Stomach smooth muscle (tissue), 2 donors: ENCODE data around the gene ATP11A.

Experiments
- H3K27ac ChIP-seq: one replicate; pipeline ENCODE4 v1.7.0; 2013; ENCODE audit warnings: mild to moderate bottlenecking, low read length, inconsistent platforms
- H3K27me3 ChIP-seq, 2 donors: one replicate each; pipeline ENCODE4 v1.7.0; 2013; ENCODE audit warnings: low read length in 2 of 2; ENCODE audit not compliant: insufficient read depth in 2 of 2, control insufficient read depth in 1 of 2
- H3K36me3 ChIP-seq, 2 donors: one replicate each; pipeline ENCODE4 v1.7.0; 2013; ENCODE audit warnings: low read length in 2 of 2; ENCODE audit not compliant: control insufficient read depth in 2 of 2, insufficient read depth in 2 of 2
- H3K4me1 ChIP-seq: one replicate; pipeline ENCODE4 v1.7.0; 2013; ENCODE audit warnings: low read length; ENCODE audit not compliant: control insufficient read depth, insufficient read depth
- H3K4me3 ChIP-seq, 2 donors: one replicate each; pipeline ENCODE4 v1.7.0; 2013; ENCODE audit warnings: low read length in 2 of 2
- H3K9ac ChIP-seq, 2 donors: one replicate each; pipeline ENCODE4 v1.7.0; 2013; ENCODE audit warnings: low read length in 2 of 2, mild to moderate bottlenecking in 1 of 2
- H3K9me3 ChIP-seq, 2 donors: one replicate each; pipeline ENCODE4 v1.7.0; 2013; ENCODE audit warnings: low read length in 2 of 2; ENCODE audit not compliant: control insufficient read depth in 2 of 2
- donor health status: healthy.
- donor health status: Pancreatic carcinoma.

The ATP11A gene

GRCh38 chr13:112693831-112694497, 4.1 kb downstream of the ATP11A start:
- no peak overlapping the region for H3K27ac ChIP-seq
- H3K36me3 ChIP-seq: no peaks in the 10 kb centered on the region
- H3K4me1 ChIP-seq: peaks cover 47% of the 10 kb centered on the region
- H3K9me3 ChIP-seq: no peaks in the 10 kb centered on the region
- H3K27me3 ChIP-seq: no peaks in the 10 kb centered on the region
- peak overlapping the region in 1 of 2 donors; percentile 4 for H3K4me3 ChIP-seq
- H3K9ac ChIP-seq: peak overlapping the region in 1 of 2 donors; percentile 29

- Histone ChIP-seq H3K9ac (no peak overlapping the region), H3K4me1 (peaks cover 40% of the 10 kb centered on the region), H3K27me3 (no peaks in the 10 kb centered on the region), H3K27ac (no peak overlapping the region), H3K36me3 (no peaks in the 10 kb centered on the region), H3K4me3 (no peak overlapping the region), H3K9me3 (no peaks in the 10 kb centered on the region)
Measured at GRCh38 chr13:112695121-112695520, 5.3 kb downstream of the ATP11A start.

- Histone ChIP-seq H3K27ac (no peak overlapping the region), H3K9me3 (no peaks in the 10 kb centered on the region), H3K9ac (no peak overlapping the region), H3K36me3 (no peaks in the 10 kb centered on the region), H3K4me1 (peaks cover 34% of the 10 kb centered on the region), H3K27me3 (no peaks in the 10 kb centered on the region), H3K4me3 (no peak overlapping the region)
Measured at GRCh38 chr13:112696001-112696868, 6.4 kb downstream of the ATP11A start.

GRCh38 chr13:112696869-112697465, 7.1 kb downstream of the ATP11A start:
- Histone ChIP-seq H3K4me1 (peaks cover 27% of the 10 kb centered on the region), H3K9ac (no peak overlapping the region), H3K4me3 (no peak overlapping the region), H3K27ac (no peak overlapping the region), H3K27me3 (no peaks in the 10 kb centered on the region), H3K9me3 (no peaks in the 10 kb centered on the region), H3K36me3 (no peaks in the 10 kb centered on the region)

- Histone ChIP-seq H3K27me3 (no peaks in the 10 kb centered on the region), H3K4me1 (peaks cover 21% of the 10 kb centered on the region), H3K36me3 (no peaks in the 10 kb centered on the region), H3K27ac (no peak overlapping the region), H3K9ac (no peak overlapping the region), H3K9me3 (no peaks in the 10 kb centered on the region), H3K4me3 (no peak overlapping the region)
Measured at GRCh38 chr13:112697756-112698655, 8.2 kb downstream of the ATP11A start.

- H3K9me3 ChIP-seq: no peaks in the 10 kb centered on the region
- peaks cover 10% of the 10 kb centered on the region for H3K4me1 ChIP-seq
- H3K27ac ChIP-seq: no peak overlapping the region
- H3K4me3 ChIP-seq: no peak overlapping the region
- H3K36me3 ChIP-seq: no peaks in the 10 kb centered on the region
- H3K27me3 ChIP-seq: no peaks in the 10 kb centered on the region
- H3K9ac ChIP-seq: no peak overlapping the region
Measured at GRCh38 chr13:112699322-112699918, 9.6 kb downstream of the ATP11A start.

- Histone ChIP-seq H3K9me3 (no peaks in the 10 kb centered on the region), H3K27ac (no peak overlapping the region), H3K36me3 (no peaks in the 10 kb centered on the region), H3K27me3 (no peaks in the 10 kb centered on the region), H3K9ac (no peak overlapping the region), H3K4me3 (no peak overlapping the region), H3K4me1 (peaks cover 8% of the 10 kb centered on the region)
Measured at GRCh38 chr13:112700291-112701060, 10.6 kb downstream of the ATP11A start.

GRCh38 chr13:112702341-112702985, 12.6 kb downstream of the ATP11A start:
- H3K4me1 ChIP-seq: peaks cover 8% of the 10 kb centered on the region
- no peaks in the 10 kb centered on the region for H3K36me3 ChIP-seq
- no peak overlapping the region for H3K4me3 ChIP-seq
- no peaks in the 10 kb centered on the region for H3K27me3 ChIP-seq
- no peaks in the 10 kb centered on the region for H3K9me3 ChIP-seq
- no peak overlapping the region for H3K27ac ChIP-seq
- H3K9ac ChIP-seq: no peak overlapping the region

- no peaks in the 10 kb centered on the region for H3K27me3 ChIP-seq
- no peaks in the 10 kb centered on the region for H3K9me3 ChIP-seq
- H3K9ac ChIP-seq: no peak overlapping the region
- no peak overlapping the region for H3K27ac ChIP-seq
- H3K4me3 ChIP-seq: no peak overlapping the region
- H3K4me1 ChIP-seq: peaks cover 5% of the 10 kb centered on the region
- H3K36me3 ChIP-seq: no peaks in the 10 kb centered on the region
Measured at GRCh38 chr13:112702986-112703379, 13.1 kb downstream of the ATP11A start.
